ENCODE measurements around the gene YWHAQ.

Gene YWHAQ

DNA sequence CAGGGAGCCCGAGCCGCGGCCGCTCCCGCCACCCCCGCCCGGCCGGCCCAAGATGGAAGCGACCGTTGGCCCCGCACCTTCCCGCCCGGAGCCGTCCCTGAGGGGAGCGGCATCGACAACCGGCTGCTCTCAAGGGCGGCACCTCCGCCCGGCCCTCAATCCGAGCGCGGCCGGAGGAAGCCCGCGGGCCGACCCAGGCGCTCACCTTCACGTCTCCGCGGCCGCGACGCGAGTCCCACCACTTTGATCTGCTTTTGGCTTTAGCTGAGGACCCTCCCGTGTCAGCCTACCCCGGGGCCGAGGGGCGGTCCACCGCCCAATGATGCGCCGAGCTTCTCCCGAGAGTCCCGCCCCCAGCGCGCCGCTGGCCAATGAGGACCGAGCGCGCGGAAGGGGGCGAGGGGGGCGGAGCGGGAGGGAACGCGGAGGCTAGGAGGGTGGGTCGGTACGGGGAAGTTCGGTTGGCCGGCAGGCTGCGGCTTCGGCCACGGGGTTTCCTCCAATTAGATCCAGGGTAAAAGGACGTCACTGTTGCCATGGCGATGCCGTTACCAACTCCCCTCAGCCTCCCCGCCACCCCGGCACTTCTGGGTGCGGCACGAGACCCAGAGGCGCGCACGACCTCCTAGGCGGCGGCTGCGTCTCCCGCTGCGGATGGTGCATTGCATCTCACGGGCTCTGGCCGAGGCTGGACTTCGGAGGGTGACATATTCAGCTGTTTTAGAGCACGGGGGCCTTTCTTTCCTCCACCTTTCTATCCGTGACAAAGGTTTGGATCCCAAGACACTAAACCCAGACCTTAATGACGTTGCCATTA, at the start of gene YWHAQ:
Gene YWHAQ (minus strand): TSS at position 262 of the 817 bp plus-strand sequence. CDS start 545 bp downstream, outside the sequence.
- FAIRE-seq = peak; percentile 94

DNA sequence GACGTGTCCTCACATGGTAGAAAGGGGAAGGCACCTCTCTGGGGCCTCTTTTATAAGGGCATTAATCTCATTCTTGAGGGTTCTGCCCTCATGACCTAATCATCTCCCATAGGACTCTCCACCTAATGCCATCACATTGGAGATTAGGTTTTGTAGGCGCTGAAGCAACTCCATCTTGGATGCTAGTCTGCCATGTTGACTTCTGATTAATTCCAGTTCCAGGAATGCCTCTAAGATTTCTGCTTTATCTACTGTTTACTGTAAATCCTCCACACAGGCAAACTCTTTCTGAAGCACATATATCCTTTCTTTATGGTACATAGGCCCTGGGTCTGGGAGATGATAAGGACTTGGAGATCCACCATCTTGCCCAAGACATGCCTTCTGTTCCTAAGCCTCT, 49.3 kb upstream of the YWHAQ start:
- no peak for FAIRE-seq

DNA sequence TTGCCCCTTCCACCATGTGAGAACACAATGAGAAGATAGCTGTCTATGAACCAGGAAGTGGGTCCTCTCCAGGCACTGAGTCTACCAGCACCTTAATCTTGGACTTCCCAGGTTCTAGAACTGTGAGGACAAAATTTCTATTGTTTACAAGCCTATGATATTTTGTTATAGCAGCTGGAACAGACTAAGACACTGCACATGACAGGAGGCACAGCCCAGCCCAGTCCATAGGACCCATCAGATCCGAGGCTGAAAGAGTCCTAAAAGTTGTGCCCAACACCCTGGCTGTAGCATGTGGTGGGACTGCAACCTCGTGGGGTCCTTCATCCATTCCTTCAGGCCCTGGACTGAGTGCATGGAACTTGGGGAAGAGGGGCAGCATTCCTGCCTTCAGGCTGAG, 48.4 kb upstream of the YWHAQ start:
- FAIRE-seq = no peak

DNA sequence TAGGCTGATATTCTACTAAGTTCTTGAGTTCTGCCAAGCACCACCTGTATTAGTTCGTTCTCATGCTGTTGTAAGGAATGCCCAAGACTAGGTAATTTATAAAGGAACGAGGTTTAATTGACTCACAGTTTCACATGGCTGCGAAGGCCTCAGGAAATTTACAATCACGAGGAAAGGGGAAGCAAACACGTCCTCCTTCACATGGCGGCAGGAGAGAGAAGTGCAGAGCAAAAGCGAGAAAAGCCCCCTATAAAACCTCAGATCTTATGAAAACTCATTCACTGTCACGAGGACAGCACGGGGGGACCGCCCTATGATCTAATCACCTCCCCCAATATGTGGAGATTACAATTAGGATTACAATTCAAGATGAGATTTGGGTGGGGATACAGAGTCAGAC, 47.7 kb upstream of the YWHAQ start:
- FAIRE-seq = no peak

DNA sequence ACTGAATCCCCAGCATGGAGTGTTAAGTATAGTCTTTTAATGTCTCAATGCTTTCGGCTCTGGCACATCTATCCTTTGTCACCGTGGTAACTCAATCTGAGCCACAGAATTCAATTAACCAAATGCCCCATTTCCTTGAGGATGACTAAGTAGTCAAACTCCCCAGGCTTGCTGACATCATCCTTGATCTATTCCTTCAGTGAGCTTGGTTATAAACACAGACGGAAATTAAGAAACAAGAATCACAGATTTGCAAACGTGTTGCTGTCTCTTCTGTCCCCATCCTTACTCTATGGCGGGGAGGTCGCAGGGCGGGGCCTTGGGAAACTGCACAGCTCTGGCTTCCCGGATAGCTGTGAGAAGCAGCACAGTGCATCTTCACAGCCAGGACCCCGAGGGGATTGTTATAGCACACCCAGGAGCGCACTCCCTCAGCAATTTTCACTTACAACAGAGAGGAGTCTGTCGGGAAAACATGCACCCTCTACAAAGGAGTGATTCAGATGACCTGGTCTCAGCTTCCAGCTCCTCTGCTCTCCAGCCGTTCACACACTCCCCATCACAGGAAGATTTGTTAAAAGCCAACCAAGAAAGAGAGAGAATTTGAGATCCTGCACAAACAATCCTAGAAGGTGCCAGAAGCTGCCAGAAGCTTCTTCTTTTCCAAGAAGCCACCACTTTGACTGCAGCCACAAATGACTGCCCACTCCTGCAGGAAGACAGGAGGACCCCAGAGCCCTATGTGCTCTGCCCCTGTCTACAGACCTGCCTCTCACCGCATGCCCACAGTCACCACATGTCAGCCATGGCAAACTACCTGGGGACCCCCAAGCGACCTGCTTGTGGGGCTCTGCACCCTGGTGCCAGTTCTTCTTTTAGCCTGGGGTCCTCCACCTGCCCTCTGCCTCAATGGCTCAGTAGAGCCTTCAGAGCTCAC, 44.9 kb upstream of the YWHAQ start:
- FAIRE-seq = no peak

DNA sequence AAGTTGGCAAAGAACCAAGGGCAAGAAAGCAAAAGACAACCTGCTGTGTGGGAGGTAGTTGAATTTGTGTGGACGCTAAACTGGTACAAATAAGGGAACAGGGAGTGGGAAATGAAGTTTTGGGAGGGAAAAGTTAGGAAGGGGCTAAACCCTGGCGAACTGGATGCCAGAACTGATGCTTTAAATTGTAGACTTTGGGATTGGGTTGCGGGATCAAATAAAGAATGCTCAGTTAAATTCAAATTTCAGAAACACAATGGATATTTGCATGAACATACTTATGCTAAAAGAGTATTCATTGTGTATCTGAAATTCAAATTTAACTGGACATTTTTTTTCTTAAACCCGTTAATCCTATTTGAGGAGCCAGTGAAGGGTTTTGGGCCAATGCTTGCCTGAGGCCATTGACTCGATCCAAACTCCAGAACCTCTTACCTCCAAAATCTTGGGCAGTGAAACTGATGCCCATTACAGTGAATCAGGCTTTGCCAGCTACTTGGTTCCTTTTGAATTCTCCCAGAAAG, 44.2 kb upstream of the YWHAQ start:
- no peak for FAIRE-seq

DNA sequence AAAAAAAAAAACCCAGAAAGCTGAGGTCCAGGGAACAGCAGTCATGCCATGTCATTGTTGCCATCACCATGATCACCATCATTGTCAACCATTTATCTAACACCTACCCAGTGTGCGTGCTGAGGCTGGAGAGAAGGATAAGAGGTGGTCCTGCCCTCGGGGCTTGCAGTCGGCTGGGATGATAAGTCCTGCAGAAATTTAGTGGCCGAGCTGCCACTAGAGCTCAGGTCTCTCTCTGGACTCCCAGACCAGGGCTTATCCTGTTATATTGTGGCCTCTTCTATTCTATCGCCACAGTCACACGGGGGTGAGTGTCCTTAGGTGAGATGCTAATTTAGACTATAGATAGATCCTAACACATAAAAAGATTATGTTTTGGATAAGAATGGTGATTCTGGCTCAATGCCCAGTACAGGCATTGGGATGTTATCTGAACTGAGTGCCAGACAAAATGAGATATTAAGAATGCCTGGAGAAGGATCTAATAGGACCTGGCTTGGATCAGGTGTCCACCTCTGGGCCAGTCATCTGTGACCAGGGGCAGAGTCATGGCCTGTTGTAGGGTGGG, 43.2 kb upstream of the YWHAQ start:
- no peak for FAIRE-seq

DNA sequence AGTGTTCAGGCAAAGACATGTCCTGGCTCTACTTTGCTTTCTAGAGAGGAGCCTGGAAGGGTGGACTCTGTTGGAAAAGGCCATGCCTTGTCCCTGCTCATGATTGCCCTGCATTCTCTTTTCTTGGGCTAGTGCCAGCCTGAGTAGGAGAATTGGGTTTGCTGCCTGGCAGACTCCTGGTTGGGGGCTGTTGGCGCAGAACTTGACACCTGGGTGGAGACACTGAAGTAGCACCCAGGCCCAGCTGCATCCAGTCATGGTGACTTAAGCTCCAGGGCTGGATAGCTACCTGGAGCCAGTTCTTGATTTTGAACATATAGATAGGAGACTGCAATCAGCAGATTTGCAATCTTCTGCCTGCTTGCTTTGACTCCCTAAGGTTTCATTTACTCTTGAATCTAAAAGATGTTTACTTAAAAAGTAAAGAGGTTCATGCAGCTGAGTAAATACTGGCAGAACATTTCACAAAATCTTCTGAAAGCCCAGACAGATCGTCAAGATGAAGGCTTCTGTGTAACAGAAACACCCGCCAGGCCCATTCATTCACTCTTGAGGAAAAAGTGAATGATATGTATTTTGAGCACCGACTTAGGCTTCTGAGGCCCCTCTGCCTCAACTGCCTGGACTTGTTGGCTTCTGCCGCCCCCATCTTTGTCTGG, 38.0 kb upstream of the YWHAQ start:
- FAIRE-seq = no peak

DNA sequence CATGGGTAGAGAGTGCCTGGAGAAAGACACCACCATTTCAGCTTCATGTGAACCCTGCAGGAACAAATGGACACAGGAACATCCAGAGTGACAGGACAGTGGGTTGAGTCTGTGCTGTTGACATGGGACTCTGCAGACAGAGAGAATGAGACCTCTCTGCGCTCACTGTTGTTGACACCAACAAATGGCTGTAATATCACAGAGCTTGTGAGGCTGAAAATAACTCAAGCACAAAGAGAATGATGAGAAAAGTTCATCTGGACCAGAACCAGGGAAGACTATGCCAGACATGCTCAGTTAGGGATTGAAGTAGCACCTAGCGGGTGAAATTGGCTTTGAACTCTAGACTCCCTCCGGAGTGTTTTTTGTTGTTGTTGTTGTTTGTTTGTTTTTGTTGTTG, 37.0 kb upstream of the YWHAQ start:
- no peak for FAIRE-seq

DNA sequence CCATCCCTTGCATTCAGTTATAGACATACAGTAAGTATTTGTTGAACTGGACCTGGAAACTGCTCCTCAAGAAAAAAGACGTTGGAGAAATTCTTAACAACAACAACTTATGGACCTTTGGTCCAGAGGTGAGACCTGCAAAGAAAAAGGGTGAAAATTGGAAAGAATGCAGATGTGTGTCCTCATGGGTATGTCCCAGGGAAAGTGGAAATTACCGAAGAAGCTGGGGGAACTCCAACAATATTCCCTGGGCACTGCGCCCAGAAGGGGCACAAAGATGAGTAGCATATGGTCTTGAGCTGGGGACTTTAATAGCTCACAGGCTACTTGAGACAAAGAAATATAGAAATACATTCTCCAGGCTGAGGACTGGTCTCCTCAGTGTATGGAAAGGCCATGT, 35.5 kb upstream of the YWHAQ start:
- no peak for FAIRE-seq

DNA sequence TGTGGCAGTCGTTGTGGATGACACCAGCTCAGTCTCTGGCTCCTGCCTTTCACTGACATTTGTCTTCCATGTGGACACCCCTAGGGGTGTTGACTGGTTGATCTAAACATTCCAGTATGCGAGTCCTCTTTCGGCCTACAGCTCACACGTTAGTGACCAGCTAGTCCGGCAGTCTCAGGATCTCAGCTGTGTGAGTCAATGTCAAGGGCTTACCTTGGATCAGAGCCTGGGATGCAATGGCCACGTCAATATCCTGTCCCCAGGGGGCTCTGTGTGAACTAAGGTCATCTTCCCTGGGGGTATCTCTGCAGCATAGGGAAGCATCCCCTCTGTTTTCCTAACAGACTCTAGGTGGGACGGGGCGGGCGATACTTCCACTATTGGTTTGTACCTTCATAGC, 35.1 kb upstream of the YWHAQ start:
- FAIRE-seq = no peak

DNA sequence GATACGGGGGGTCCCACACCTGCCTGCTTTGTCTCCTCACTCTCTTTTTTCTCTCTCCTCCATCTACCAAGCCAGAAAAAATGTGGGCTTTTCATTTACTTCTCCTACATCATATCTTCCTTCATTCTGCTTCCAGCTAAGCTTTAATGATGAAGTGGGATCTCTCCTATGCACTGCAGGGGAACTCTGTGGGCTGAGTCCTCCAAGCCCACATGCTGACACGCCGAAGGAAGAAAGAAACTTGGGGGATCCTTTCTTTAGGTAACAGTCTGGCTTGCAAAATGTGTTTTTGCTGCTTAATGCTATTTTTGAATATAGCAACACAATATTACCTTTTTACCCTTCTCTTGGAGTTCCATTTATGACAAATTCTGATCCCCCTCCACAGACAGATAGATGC, 33.6 kb upstream of the YWHAQ start:
- no peak for FAIRE-seq

DNA sequence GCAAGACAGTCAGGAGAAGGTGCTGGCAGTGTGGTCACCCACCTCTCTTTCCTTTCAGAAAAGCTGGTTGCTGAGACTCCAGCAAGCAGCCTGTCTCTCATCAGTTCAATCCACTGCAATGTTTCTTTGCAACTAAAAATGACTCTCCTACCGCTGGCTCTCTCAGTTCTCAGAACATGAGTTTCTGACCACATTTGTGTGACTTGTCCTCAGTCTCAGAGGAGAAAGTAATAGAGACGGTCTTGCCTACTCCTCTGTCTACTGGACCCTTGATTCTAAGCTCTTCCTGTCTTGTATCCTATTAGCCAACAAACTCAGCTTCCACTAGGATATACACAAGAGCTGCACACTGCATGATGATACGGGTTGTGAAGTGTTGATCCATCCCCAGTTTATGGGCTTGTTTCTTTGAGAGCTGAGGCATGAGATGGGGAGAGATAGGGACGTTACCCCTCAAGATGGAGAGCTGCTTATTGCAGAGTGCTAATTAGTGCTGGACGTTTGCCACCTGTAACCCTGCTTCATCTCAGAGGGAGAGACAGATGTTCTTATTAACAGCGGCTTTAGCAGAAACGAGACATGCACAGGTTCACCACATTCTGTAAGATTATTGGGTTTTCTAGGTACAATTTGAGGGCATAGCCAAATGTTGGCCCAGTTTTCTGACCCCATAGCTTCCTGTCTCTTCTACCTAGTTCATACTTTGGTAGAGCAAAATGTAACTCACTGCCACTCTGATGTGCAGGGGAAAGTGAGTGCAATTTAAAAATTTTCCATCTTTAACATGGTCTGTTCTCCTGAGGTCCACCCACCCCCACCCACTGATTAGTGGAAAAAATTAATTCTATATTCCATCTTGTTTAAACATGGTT, 32.4 kb upstream of the YWHAQ start:
- no peak for FAIRE-seq

DNA sequence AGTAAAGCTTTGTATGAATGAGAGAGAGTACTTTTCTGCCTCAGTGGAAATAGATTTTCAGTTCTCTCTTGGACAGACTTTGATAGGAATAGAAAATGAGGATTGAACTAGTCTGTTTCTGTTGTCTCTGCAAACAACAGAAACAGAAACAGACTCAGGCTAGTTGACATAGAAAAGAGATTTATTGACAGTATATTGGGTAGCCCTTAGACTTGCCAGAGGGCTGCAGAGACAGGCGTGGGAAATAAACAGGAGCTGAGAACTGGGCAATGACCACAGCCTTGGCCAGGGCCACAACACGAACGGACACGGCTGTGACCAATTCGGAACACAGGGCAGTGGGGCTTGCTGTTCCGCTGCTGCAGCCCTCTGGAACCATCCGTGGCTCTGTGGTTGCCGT, 30.5 kb upstream of the YWHAQ start:
- no peak for FAIRE-seq

DNA sequence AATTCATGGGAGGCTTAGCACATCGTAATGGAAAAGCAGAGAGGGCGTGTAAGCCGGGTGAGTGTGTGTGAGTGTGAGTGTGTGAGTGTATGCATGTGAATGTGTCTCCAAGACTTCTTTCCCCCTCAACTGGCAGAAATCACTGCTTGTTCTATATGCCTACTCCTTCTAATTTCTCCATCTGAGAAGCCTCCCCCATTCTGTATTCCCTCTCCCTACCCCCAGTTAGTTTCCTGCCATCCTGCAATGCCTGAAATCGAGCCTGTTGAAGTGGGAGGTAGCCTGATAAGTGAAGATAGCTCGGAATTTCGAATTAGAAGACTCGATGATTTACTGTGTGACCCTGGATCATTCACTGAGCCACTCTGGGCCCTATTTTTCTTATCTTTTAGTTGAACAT, 30.0 kb upstream of the YWHAQ start:
- no peak for FAIRE-seq

DNA sequence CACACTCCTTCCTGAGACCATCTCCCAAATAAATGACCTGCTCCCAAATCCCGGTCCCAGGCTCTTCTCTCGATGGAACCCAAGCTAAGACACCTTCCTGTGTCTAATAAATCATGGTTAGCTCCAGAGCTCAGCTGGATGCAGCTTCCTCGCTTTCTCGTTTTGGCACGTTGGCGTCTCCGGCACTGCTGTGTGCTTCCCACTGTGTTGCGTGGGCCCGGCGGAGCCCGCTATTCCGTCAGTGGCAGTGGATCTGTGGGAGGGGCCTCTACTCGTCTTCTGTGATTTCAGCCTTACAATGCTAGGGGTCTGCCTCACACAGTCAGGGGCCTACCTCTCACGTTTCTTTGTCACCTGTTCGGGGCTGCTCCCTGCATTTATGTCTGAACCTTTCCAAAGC, 29.4 kb upstream of the YWHAQ start:
- no peak for FAIRE-seq

DNA sequence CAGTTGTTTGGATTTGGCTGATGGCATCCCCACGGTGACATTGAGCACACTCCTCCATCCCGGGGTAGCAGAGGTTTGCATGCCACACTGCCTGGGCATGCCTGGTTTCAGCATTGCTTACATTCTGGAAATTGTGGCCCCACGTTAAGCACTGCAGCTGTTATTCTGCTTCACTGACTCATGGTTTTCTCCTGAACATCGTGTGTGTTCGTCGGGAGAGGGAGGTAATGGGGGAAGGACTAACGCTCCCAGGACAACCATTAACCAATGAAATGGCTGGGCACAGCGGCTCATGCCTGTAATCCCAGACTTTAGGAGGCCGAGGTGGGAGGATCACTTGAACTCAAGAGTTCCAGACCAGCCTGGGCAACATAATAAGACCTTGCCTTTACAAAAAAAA, 28.2 kb upstream of the YWHAQ start:
- FAIRE-seq = no peak

DNA sequence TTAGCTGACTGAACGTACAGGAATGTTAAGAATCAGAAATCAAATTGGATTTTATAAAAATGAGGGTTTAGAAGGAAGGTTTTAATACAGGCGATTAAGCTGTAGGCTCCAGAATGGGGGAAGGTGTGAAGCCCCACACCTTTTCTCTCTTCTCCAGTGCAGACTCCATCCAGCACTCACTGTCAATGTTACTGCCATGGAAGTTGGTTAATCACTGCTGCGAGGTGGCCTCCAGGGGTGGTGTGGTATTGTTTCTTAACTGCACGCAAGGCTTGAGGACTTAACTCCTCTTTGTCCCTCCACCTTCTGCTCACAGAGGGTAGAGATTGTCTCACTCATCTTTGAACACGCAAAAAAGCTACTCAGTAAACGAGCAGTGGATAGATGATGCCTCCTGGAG, 26.9 kb upstream of the YWHAQ start:
- no peak for FAIRE-seq

DNA sequence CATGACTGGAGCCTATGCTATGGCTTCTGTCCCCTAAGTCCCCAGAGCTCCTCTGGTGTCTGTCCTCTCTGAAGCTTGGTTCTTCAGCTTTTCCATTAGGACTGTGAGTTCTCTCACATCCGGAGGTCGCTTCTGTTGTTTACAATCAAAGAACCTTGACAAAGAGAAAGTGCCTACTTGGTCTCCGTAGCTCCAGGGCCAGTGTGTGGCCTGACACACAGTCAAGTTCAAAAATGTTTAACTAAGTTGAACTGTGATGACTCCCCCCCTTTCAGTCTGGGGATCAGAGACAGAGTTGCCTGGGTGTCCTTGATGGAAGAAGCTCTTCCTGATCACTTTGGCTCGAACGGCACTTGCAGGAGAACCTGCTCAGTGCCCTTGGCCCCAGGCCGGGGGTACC, 26.3 kb upstream of the YWHAQ start:
- FAIRE-seq = no peak

DNA sequence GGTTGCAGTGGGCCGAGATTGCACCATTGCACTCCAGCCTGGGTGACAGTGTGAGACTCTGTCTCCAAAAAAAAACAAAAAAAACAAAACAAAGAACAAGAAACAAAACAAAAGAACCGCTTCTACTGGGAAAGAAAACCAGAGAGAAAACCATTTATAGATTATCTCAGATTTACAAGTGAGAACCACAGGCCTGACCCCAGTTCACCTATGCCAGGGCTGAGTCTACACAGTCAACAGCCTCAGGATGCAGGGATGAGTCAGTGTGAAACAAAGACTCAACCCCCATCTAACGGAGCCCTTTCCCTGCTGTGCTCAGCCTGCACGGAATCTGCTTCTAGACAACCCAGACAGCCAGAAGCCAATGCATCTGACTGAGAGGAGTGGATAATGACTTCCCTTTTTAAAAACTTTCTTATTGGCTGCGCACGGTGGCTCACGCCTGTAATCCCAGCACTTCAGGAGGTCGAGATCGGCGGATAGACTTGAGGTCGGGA, 25.5 kb upstream of the YWHAQ start:
- no peak for FAIRE-seq

DNA sequence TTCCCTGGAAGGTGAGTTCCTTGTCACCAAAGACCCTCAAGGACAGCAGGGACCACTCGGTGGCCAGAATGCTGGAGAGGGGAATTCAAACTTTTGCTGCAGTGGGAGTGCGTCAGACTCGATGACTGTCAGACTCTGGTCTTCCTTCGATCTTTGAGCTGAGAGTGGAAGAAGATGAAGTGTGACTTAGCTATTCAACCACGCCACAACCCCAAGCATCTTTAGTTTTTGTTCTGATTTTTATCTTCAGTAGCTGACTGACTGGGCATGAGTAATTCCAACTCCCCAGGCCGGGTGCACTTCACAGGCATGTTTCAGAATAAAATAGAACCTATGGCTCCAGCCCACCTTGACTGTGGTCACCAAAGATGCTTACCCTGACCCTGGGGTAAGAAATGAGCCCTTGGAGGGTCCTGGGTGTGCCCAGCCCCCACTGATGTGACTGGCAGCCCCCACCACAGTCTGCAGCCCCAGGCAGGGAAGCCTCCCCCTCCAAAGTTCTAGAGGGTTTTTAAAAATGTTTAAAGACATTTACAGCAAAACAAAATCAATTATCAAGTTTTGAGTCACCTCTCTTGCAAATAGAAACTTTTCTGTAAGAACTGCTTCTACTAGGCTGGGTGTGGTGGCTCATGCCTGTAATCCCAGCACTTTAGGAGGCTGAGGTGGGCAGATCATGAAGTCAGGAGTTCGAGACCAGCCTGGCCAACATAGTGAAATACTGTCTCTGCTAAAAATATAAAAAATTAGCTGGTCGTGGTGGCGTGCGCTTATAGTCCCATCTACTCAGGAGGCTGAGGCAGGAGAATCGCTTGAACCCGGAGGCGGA, 24.9 kb upstream of the YWHAQ start:
- no peak for FAIRE-seq

Data from endometrium (tissue), 2 donors.